Measurements from ENCODE around the gene ZBTB7C.
A peak's percentile ranks its signal among the peaks of the same experiment; 100 is the strongest.

Gene ZBTB7C

DNA sequence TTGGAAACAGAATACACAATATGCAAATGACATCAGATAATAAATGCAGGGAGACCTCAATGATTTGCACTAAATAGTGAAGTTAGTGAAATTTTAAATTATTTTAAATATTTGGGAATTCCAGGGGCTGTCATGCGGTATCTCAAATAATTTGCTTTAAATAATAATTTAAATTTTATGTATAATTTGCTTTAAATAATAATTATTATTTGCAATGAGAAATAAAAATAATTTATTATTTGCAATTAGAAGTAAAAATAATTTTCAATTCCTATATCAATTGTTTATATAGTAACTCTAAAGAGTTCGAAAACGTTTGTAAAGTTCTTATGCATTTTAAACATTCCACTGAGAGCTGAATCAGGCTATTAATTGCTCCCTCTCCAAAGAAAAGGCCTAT is 226.4 kb downstream of the ZBTB7C start:
- TF ChIP-seq, protein P1, sequence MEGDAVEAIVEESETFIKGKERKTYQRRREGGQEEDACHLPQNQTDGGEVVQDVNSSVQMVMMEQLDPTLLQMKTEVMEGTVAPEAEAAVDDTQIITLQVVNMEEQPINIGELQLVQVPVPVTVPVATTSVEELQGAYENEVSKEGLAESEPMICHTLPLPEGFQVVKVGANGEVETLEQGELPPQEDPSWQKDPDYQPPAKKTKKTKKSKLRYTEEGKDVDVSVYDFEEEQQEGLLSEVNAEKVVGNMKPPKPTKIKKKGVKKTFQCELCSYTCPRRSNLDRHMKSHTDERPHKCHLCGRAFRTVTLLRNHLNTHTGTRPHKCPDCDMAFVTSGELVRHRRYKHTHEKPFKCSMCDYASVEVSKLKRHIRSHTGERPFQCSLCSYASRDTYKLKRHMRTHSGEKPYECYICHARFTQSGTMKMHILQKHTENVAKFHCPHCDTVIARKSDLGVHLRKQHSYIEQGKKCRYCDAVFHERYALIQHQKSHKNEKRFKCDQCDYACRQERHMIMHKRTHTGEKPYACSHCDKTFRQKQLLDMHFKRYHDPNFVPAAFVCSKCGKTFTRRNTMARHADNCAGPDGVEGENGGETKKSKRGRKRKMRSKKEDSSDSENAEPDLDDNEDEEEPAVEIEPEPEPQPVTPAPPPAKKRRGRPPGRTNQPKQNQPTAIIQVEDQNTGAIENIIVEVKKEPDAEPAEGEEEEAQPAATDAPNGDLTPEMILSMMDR (IDR thresholded peaks at IDR 0.05; ENCODE audit: insufficient read depth, low read depth, low read length, missing control alignments) = no peak
- H3K4me3 ChIP-seq (ENCODE audit: low read length) = no peak overlapping the region
- DNase-seq (ENCODE audit: low read depth) = no peak

DNA sequence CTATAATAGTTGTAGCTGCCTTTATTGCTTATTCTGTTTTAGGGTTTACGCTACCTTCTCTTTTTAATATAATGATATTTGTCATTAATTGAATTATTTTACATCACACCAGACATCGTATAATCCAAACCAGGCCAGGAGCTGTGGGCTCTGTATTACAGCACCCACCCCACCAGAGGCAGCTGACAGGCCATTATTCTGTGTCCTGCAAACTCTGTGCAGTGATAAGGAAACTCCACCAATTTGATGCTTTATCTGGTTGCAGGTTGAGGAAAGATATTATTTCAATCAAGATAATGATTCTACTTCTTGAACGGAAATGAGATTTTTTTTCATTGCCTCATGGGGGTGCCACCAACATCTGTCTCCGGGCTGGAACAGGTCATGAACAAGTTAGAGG is 227.3 kb downstream of the ZBTB7C start:
- H3K4me3 ChIP-seq (ENCODE audit: low read length) = no peak overlapping the region
- DNase-seq (ENCODE audit: low read depth) = no peak
- TF ChIP-seq, protein P1 (IDR thresholded peaks at IDR 0.05; ENCODE audit: insufficient read depth, low read depth, low read length, missing control alignments) = no peak

DNA sequence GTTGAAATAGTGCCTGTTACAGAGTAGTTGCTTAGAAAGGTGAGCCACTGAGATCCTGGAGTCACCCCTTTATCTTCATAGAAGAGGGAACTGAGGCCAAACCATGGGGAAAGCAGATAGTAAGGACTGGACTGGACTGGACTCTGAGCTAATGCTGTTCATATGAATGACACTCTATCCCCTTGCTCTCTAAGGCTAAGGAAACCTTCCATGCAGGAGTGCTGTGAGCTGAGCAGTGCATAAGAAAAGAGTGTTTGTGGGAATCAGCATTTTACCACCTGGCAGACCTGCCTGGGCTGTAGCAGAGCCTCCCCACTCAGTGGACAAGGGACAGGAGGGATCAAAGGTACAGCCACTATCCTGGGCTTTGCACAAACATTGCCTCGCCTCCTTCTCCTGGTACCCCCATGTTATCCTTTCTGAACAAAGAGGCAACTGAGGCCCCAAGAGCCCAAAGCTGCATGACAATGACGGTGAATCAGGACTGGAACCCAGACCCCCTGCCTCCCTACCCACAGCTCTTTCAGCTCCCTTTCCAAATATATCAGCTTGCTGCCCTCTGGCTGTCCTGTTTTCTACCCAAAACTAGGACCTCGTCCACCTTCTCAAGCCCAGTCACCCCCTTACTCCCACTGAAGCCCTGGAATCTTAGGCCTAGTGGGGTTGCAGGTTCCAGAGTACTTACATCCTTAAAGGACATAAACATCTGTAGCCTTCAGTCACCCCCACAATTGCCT is 227.9 kb downstream of the ZBTB7C start:
- TF ChIP-seq, protein P1 (IDR thresholded peaks at IDR 0.05; ENCODE audit: insufficient read depth, low read depth, low read length, missing control alignments) = no peak
- H3K4me3 ChIP-seq (ENCODE audit: low read length) = no peak overlapping the region
- DNase-seq (ENCODE audit: low read depth) = no peak

DNA sequence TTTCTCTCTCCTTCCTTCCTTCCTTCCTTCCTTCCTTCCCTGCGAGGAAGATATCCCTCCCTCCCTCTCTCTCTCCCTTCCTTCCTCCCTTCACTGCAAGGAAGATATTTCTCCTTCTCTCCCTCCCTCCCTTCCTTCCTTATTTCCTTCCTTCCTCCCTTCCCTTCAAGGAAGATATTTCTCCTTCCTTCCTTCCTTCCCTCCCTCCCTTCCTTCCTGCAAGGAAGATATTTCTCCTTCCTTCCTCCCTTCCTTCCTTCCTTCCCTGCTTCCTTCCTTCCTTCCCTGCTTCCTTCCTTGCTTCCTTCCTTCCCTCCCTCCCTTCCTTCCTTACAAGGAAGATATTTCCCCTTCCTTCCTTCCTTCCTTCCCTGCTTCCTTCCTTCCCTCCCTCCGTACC is 229.5 kb downstream of the ZBTB7C start:
- no peak for DNase-seq (ENCODE audit: low read depth)
- TF ChIP-seq, protein P1 (IDR thresholded peaks at IDR 0.05; ENCODE audit: insufficient read depth, low read depth, low read length, missing control alignments) = no peak
- no peak overlapping the region for H3K4me3 ChIP-seq (ENCODE audit: low read length)

DNA sequence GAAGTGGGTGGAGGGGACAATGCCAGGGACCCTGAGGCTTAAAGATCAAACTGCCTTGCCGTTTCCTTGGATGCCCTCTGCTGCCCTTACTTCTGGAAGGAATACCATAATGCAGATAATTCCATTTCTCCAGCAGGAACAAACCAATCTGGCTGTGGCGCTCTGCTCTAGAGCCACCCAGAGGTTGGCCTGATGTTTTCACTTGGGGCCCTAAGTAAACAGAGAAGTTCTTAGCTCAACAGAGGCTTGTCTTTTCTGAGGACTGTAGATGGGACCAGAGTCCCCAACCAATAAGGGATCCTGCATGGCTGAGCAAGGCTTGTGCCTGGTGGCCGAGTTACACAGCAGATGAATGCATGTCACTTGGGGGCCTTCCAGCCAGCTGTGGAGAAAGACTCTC is 230.2 kb downstream of the ZBTB7C start:
- TF ChIP-seq, protein P1 (IDR thresholded peaks at IDR 0.05; ENCODE audit: insufficient read depth, low read depth, low read length, missing control alignments) = peak; percentile 12
- no peak overlapping the region for H3K4me3 ChIP-seq (ENCODE audit: low read length)
- no peak for DNase-seq (ENCODE audit: low read depth)

DNA sequence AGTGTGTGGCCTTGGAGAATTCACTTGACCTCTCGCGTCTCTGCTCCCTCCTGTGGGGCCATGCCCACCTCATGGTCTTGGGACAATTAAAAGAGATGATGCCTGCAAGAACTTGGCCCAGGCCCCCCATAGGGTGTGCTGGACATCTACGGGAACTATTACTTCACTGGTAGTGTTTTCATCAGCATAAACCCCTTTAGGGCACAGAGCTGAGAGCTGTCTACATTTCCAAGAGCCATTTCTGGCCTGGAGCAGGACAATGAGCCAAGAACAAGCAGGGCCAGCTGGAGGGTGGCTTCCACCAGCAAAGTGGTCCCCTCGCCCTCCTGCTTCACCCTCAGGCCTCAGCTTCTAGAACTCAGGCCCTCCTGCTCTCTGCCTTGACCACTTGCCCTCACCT is 232.3 kb downstream of the ZBTB7C start:
- TF ChIP-seq, protein P1 (IDR thresholded peaks at IDR 0.05; ENCODE audit: insufficient read depth, low read depth, low read length, missing control alignments) = no peak
- H3K4me3 ChIP-seq (ENCODE audit: low read length) = no peak overlapping the region
- no peak for DNase-seq (ENCODE audit: low read depth)

DNA sequence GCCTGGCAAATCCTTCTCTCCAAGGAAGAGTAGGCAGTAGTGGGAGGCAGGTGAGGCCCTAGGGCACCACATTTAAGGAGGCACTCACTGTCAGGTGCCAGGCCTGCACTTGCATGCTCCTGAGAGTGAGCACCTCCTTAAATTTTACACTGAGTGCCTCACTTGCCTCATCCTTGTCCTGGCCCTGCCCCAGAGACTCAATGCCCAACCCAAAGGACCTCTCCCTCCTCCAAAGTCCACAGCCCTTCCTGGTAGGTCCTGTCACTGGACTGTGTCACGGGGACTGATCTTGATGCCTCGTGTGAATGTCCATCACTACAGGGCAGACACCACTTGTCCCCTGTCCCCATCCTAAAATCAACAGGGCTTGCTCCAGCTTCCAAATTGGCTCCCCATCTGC is 235.6 kb downstream of the ZBTB7C start:
- DNase-seq (ENCODE audit: low read depth) = no peak
- no peak overlapping the region for H3K4me3 ChIP-seq (ENCODE audit: low read length)
- TF ChIP-seq, protein P1 (IDR thresholded peaks at IDR 0.05; ENCODE audit: insufficient read depth, low read depth, low read length, missing control alignments) = no peak
